HepG2 (cell line): ENCODE results near the gene AKTIP. TPM values are rescaled to one million over a fixed set of nuclear protein-coding genes. Genes with fewer than 3 reads are reported as not detected.

Source experiments
- CEBPG ChIP-seq: IDR thresholded peaks from 2 replicates; pipeline ENCODE4 v1.6.1; 2016
- HDAC6 ChIP-seq: fragments of 200-600 bp; sonication (generic); IDR thresholded peaks from 2 replicates; pipeline ENCODE4 v1.7.0; 2017; ENCODE audit warnings: mild to moderate bottlenecking, antibody characterized with exemption, low read length, low read depth
- RNF219 ChIP-seq: sonication (generic); formaldehyde crosslinking; IDR thresholded peaks from 2 replicates; pipeline ENCODE4 v1.5.0; 2020; ENCODE audit warnings: mild to moderate bottlenecking, missing genetic modification reagents
- RXRB ChIP-seq: IDR thresholded peaks from 2 replicates; pipeline ENCODE4 v1.6.1; 2016; ENCODE audit warnings: borderline replicate concordance, missing genetic modification reagents, missing compliant biosample characterization
- THAP9 ChIP-seq: sonication (generic); formaldehyde crosslinking; IDR thresholded peaks from 2 replicates; pipeline ENCODE4; 2020; ENCODE audit warnings: missing genetic modification reagents, mild to moderate bottlenecking, borderline replicate concordance
- ZNF513 ChIP-seq: sonication (generic); formaldehyde crosslinking; conservative IDR thresholded peaks from 2 replicates; pipeline ENCODE4 v1.5.0; 2020; ENCODE audit warnings: missing genetic modification reagents
- polyA plus RNA-seq, 8 experiments: library from polyadenylated mRNA; depleted of rRNA in 3 of 8; stranded (reverse) in 7 of 8; unstranded in 1 of 8; fragments of >200 nt; fragmentation: Illumina TruSeq in 4 of 8; extraction: Trizol in 4 of 8; gene quantifications; 2 replicates each; pipeline versions ENCODE4 v1.2.1 to v1.2.3, GENCODE V29; 2011 to 2016; ENCODE audit warnings: low read depth in 4 of 8, missing spikeins in 1 of 8, mixed read lengths in 1 of 8; ENCODE audit not compliant: insufficient read depth in 1 of 8
- total RNA-seq, 5 experiments: library from RNA; depleted of rRNA; stranded (reverse); fragments of >200 nt; fragmentation: Illumina TruSeq; extraction: Trizol; gene quantifications; 2 replicates each; pipeline ENCODE4 v1.2.3, GENCODE V29; 2016; ENCODE audit warnings: low read depth in 1 of 5

The AKTIP gene
- total and polyA plus RNA-seq, 2 of the 13 experiments (the other 11 are each of a cell fraction or from before 2014, with no cell fraction given) = 28.8 to 49.0 TPM

- TF ChIP-seq THAP9 (CRISPR knock-in tag) = no peak
- no peak for TF ChIP-seq CEBPG (CRISPR knock-in tag)
- no peak for TF ChIP-seq RXRB
- TF ChIP-seq RNF219 (CRISPR knock-in tag) = no peak
- no peak for TF ChIP-seq ZNF513 (CRISPR knock-in tag)
- TF ChIP-seq HDAC6 = no peak
Measured at GRCh38 chr16:53511084-53511402, 8.0 kb upstream of the AKTIP start (continued).
